T-helper 2 cell treated with Interferon-gamma antibody and Interleukin-4, amounts not matched to agents 100 ng/mL and 5 ng/mL, for 36 hours (primary cell): ENCODE data around the gene CBARP. TPM values are rescaled to one million over a fixed set of nuclear protein-coding genes. Genes with fewer than 3 reads are reported as not detected.

ENCODE experiments used
- intact Hi-C: fragments of 100-400 bp; cut with micrococcal nuclease; formaldehyde crosslinking; loops from one replicate; pipeline ENCODE4 v1.15.1; 2023
- total RNA-seq: library from RNA; stranded (reverse); gene quantifications from 2 replicates; pipeline ENCODE4 v1.2.3, GENCODE V29; 2022

CBARP gene
- total RNA-seq = 0.16 and 0.32 TPM in 2 replicates

GRCh38 chr19:1237754-1238368 lies at the start of gene CBARP:
Gene CBARP, minus strand, starts transcription at chr19:1238005. Its CDS starts 1,905 bp downstream, at chr19:1236100.
- intact Hi-C loops = no loop called here

- intact Hi-C loops = no loop called here
Observed at GRCh38 chr19:1286487-1287353, 48.9 kb upstream of the CBARP start.

- intact Hi-C loops = no loop called here
Observed at GRCh38 chr19:1285737-1286360, 48.0 kb upstream of the CBARP start, which contains the start of gene EFNA2. Gene EFNA2, plus strand, starts transcription at chr19:1285873. Its CDS starts 296 bp downstream, at chr19:1286169.

GRCh38 chr19:1284979-1285736 lies 47.4 kb upstream of the CBARP start:
- intact Hi-C loops = no loop called here

GRCh38 chr19:1284293-1284978 lies 46.6 kb upstream of the CBARP start:
- intact Hi-C loops = no loop called here

GRCh38 chr19:1283917-1284292 lies 46.1 kb upstream of the CBARP start:
- intact Hi-C loops = no loop called here

- intact Hi-C loops = no loop called here
Observed at GRCh38 chr19:1283207-1283916, 45.6 kb upstream of the CBARP start.

GRCh38 chr19:1282588-1283206 lies 44.9 kb upstream of the CBARP start:
- intact Hi-C loops = no loop called here

GRCh38 chr19:1281569-1282287 lies 43.9 kb upstream of the CBARP start:
- intact Hi-C loops = no loop called here

- intact Hi-C loops = no loop called here
Observed at GRCh38 chr19:1280636-1281568, 43.1 kb upstream of the CBARP start.

GRCh38 chr19:1279782-1280341 lies 42.1 kb upstream of the CBARP start:
- intact Hi-C loops = loop anchor here (1.0 to 5.0 kb wide), 3 partner anchors 92 to 232 kb away; partner anchors contain the start of genes ADAMTSL5 and RPS15

GRCh38 chr19:1278713-1279660 lies 41.2 kb upstream of the CBARP start:
- intact Hi-C loops = loop anchor here (1.0 to 5.0 kb wide), 3 partner anchors 93 to 233 kb away; partner anchors contain the start of genes ADAMTSL5 and RPS15

GRCh38 chr19:1278074-1278473 lies 40.3 kb upstream of the CBARP start:
- intact Hi-C loops = loop anchor here (2.0 to 5.0 kb wide), 2 partner anchors 161 to 234 kb away; partner anchors contain the start of genes ADAMTSL5 and RPS15

- intact Hi-C loops = loop anchor here (5.0 kb wide), 1 partner anchor 235 kb away; the partner anchor contains the start of gene ADAMTSL5
Observed at GRCh38 chr19:1277061-1277460, 39.3 kb upstream of the CBARP start.

GRCh38 chr19:1276628-1277022 lies 38.8 kb upstream of the CBARP start:
- intact Hi-C loops = loop anchor here (5.0 kb wide), 1 partner anchor 236 kb away; the partner anchor contains the start of gene ADAMTSL5
